Measurements from ENCODE around the gene ANGPTL2.

The ANGPTL2 gene

GRCh38 chr9:127158786-127159324 is 36.4 kb upstream of the ANGPTL2 start:
- Histone ChIP-seq H3K27ac (ENCODE audit: low read length) (no peak overlapping the region), H3K9ac (ENCODE audit: low read length) (no peak overlapping the region), H3K4me1 (ENCODE audit: low read length) (peaks cover 27% of the 10 kb centered on the region), H3K36me3 (replicated peaks; ENCODE audit: insufficient read depth, low read length) (no peaks in the 10 kb centered on the region), H3K27me3 (replicated peaks; ENCODE audit: insufficient read depth, low read length) (no peaks in the 10 kb centered on the region), H2AFZ (ENCODE audit: low read length) (no peak overlapping the region), H3F3A (ENCODE audit: insufficient read depth, low read length) (peaks cover 20% of the 10 kb centered on the region), H4K20me1 (ENCODE audit: insufficient read depth, low read length) (no peaks in the 10 kb centered on the region), H3K9me2 (replicated peaks; ENCODE audit: insufficient read depth, low read length) (no peaks in the 10 kb centered on the region), H3K4me3 (ENCODE audit: low read length) (no peak overlapping the region), H3K79me2 (ENCODE audit: low read length) (no peaks in the 10 kb centered on the region), H3K9me3 (replicated peaks; ENCODE audit: insufficient read depth, low read length) (no peaks in the 10 kb centered on the region), H3K4me2 (ENCODE audit: low read depth, low read length) (no peak overlapping the region)
- no peak for DNase-seq
- TF ChIP-seq EZH2 (optimal IDR thresholded peaks at IDR 0.05; ENCODE audit: low read depth, low read length): no peak
- TF ChIP-seq CTCF (IDR thresholded peaks at IDR 0.05; ENCODE audit: low read length): no peak
- no peak for TF ChIP-seq EZH2phosphoT487 (IDR thresholded peaks at IDR 0.05; ENCODE audit: low read length)

GRCh38 chr9:127155314-127155960 is 33.0 kb upstream of the ANGPTL2 start:
- Histone ChIP-seq H2AFZ (ENCODE audit: low read length) (no peak overlapping the region), H3K27me3 (replicated peaks; ENCODE audit: insufficient read depth, low read length) (no peaks in the 10 kb centered on the region), H3K9me3 (replicated peaks; ENCODE audit: insufficient read depth, low read length) (no peaks in the 10 kb centered on the region), H3K9ac (ENCODE audit: low read length) (no peak overlapping the region), H4K20me1 (ENCODE audit: insufficient read depth, low read length) (no peaks in the 10 kb centered on the region), H3K27ac (ENCODE audit: low read length) (no peak overlapping the region), H3K79me2 (ENCODE audit: low read length) (no peaks in the 10 kb centered on the region), H3F3A (ENCODE audit: insufficient read depth, low read length) (peaks cover 15% of the 10 kb centered on the region), H3K36me3 (replicated peaks; ENCODE audit: insufficient read depth, low read length) (no peaks in the 10 kb centered on the region), H3K9me2 (replicated peaks; ENCODE audit: insufficient read depth, low read length) (no peaks in the 10 kb centered on the region), H3K4me1 (ENCODE audit: low read length) (peaks cover 21% of the 10 kb centered on the region), H3K4me2 (ENCODE audit: low read depth, low read length) (0 out of 2 replicates have a peak overlapping the region, but pooled peaks have one; percentile 62), H3K4me3 (ENCODE audit: low read length) (no peak overlapping the region)
- DNase-seq: no peak
- TF ChIP-seq CTCF (IDR thresholded peaks at IDR 0.05; ENCODE audit: low read length) (no peak), EZH2phosphoT487 (IDR thresholded peaks at IDR 0.05; ENCODE audit: low read length) (no peak), EZH2 (optimal IDR thresholded peaks at IDR 0.05; ENCODE audit: low read depth, low read length) (no peak)

- Histone ChIP-seq H3K27me3 (replicated peaks; ENCODE audit: insufficient read depth, low read length) (no peaks in the 10 kb centered on the region), H4K20me1 (ENCODE audit: insufficient read depth, low read length) (no peaks in the 10 kb centered on the region), H3K9me2 (replicated peaks; ENCODE audit: insufficient read depth, low read length) (no peaks in the 10 kb centered on the region), H3K9ac (ENCODE audit: low read length) (peak overlapping the region; percentile 19; the same call in 1 of the 2 replicates), H3K4me2 (ENCODE audit: low read depth, low read length) (peak overlapping the region; percentile 62; the same call in 1 of the 2 replicates), H3K9me3 (replicated peaks; ENCODE audit: insufficient read depth, low read length) (no peaks in the 10 kb centered on the region), H3K79me2 (ENCODE audit: low read length) (no peaks in the 10 kb centered on the region), H2AFZ (ENCODE audit: low read length) (no peak overlapping the region), H3K4me1 (ENCODE audit: low read length) (peaks cover 21% of the 10 kb centered on the region), H3F3A (ENCODE audit: insufficient read depth, low read length) (peaks cover 15% of the 10 kb centered on the region), H3K27ac (ENCODE audit: low read length) (peak overlapping the region; percentile 69; the same call in 1 of the 2 replicates), H3K36me3 (replicated peaks; ENCODE audit: insufficient read depth, low read length) (no peaks in the 10 kb centered on the region), H3K4me3 (ENCODE audit: low read length) (0 out of 2 replicates have a peak overlapping the region, but pooled peaks have one; percentile 9)
- peak; percentile 42 for DNase-seq
- TF ChIP-seq EZH2phosphoT487 (IDR thresholded peaks at IDR 0.05; ENCODE audit: low read length) (no peak), CTCF (IDR thresholded peaks at IDR 0.05; ENCODE audit: low read length) (no peak), EZH2 (optimal IDR thresholded peaks at IDR 0.05; ENCODE audit: low read depth, low read length) (no peak)
These were observed 32.2 kb upstream of the ANGPTL2 start for GRCh38 chr9:127154390-127155191.
